Brain microvascular endothelial cell (primary cell): ENCODE data around the gene FADS6.

Source experiments
- DNase-seq: peaks from one replicate; pipeline ENCODE4 v3.0.0-alpha.2; 2020
- H3K27ac ChIP-seq: fragments of 250-450 bp; sonication (Bioruptor Pico); 2 replicates; pipeline ENCODE4 v1.5.1; 2020; ENCODE audit warnings: mild to moderate bottlenecking, moderate library complexity
- H3K27me3 ChIP-seq: fragments of 250-450 bp; sonication (Bioruptor Pico); replicated peaks from 2 replicates; pipeline ENCODE4 v1.5.1; 2020; ENCODE audit warnings: mild to moderate bottlenecking
- H3K36me3 ChIP-seq: fragments of 250-450 bp; sonication (Bioruptor Pico); replicated peaks from 2 replicates; pipeline ENCODE4 v1.5.1; 2020; ENCODE audit warnings: mild to moderate bottlenecking
- H3K4me3 ChIP-seq: 2 replicates; pipeline ENCODE4 v1.5.1; 2011; ENCODE audit warnings: low read depth, mild to moderate bottlenecking, control low read depth, low read length, moderate library complexity
- in situ Hi-C: cut with HindIII; loops from 2 replicates; pipeline ENCODE4 v1.10.0; 2017; ENCODE audit warnings: low sequenced_read_pairs, low pct_ligation_motif_present
- TF ChIP-seq, protein P1 (sequence below): IDR thresholded peaks from 2 replicates; pipeline ENCODE4 v1.5.1; 2011; ENCODE audit warnings: low read depth, mild to moderate bottlenecking, moderate library complexity, low read length, control low read depth, inconsistent platforms; ENCODE audit errors: missing control alignments

Gene FADS6, protein sequence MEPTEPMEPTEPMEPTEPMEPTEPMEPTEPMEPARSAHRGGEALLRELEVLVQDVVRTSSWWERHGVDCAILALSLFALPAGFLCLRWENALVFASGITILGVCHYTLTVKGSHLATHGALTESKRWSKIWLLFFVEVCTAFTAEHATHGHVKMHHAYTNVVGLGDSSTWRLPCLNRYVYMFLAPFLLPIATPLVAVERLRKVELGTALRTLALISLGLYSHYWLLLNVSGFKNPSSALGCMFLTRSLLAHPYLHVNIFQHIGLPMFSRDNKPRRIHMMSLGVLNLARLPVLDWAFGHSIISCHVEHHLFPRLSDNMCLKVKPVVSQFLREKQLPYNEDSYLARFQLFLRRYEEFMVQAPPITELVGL

DNA sequence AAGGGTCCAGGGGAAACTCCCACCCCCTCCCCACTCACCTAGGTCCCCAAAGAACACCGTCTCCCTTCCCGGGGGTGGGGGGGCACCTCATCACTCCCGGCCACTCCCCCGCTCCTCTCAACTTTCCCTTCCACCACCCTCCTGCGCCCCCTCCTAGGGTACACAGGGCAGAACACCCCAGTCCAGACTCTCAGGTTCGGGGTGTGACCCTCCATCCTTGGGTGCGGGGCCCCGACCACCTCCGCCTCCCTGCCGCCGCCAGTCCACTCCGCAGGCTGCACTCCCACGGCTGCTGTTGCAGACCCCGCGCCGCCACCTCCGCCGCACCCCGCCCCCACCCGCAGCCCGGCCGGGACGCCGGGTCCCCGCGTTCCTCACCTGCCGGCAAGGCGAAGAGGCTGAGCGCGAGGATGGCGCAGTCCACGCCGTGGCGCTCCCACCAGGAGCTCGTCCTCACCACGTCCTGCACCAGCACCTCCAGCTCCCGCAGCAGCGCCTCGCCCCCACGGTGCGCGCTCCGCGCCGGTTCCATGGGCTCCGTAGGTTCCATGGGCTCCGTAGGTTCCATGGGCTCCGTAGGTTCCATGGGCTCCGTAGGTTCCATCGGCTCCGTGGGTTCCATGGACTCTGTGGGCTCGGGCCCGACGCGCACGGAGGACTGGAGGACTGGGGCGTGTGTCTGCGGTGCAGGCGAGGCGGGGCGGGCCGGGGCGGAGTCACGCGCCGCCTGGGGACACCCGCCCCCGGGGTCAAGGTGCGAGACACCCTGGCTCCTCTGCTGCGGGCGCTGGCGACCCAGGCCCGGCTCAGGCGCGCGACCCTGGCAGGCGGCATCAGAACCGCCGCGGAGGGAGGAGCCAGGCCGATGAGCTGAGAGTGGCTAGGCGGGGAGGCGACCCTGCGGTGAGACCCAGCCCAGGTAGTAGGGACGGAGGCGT lies at the start of gene FADS6:
FADS6 (minus strand) TSS at position 660 of the 938 bp plus-strand sequence; CDS start at position 622, 38 bp downstream.
- TF ChIP-seq, protein P1, sequence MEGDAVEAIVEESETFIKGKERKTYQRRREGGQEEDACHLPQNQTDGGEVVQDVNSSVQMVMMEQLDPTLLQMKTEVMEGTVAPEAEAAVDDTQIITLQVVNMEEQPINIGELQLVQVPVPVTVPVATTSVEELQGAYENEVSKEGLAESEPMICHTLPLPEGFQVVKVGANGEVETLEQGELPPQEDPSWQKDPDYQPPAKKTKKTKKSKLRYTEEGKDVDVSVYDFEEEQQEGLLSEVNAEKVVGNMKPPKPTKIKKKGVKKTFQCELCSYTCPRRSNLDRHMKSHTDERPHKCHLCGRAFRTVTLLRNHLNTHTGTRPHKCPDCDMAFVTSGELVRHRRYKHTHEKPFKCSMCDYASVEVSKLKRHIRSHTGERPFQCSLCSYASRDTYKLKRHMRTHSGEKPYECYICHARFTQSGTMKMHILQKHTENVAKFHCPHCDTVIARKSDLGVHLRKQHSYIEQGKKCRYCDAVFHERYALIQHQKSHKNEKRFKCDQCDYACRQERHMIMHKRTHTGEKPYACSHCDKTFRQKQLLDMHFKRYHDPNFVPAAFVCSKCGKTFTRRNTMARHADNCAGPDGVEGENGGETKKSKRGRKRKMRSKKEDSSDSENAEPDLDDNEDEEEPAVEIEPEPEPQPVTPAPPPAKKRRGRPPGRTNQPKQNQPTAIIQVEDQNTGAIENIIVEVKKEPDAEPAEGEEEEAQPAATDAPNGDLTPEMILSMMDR, result no peak
- in situ Hi-C loops, result no loop called here
- no peak for DNase-seq
- Histone ChIP-seq H3K27me3 (peaks cover 48% of the 10 kb centered on the region), H3K36me3 (no peaks in the 10 kb centered on the region), H3K4me3 (no peak within 1 kb of the TSS), H3K27ac (no peak within 1 kb of the TSS)

DNA sequence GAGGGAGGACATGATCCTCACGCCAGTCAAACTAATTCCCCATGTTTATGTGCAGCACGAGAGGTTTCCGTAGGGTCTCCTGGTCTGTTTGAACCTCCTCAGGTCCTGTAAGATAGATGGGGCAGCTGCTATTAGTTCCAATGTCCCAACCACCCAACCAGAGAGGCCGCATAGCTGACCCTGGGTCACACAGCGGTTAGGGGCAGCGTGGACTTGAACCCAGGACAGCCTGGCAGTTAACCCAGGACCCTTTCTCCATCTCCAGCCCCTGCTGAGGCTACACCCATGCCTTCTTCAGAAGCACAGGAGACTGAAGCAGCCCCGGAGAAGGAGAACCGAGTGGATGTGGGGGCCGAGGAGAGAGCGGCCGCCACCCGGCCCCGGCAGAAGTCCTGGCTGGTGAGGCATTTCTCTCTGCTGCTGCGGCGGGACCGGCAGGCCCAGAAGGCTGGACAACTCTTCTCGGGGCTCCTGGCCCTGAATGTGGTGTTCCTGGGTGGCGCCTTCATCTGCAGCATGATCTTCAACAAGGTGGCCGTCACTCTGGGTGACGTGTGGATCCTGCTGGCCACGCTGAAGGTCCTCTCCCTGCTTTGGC lies 47.8 kb upstream of the FADS6 start:
- TF ChIP-seq, protein P1, result no peak
- no peak for DNase-seq
- in situ Hi-C loops, result no loop called here
- Histone ChIP-seq H3K4me3 (no peak overlapping the region), H3K27me3 (peaks cover 32% of the 10 kb centered on the region), H3K27ac (no peak overlapping the region), H3K36me3 (no peaks in the 10 kb centered on the region)

DNA sequence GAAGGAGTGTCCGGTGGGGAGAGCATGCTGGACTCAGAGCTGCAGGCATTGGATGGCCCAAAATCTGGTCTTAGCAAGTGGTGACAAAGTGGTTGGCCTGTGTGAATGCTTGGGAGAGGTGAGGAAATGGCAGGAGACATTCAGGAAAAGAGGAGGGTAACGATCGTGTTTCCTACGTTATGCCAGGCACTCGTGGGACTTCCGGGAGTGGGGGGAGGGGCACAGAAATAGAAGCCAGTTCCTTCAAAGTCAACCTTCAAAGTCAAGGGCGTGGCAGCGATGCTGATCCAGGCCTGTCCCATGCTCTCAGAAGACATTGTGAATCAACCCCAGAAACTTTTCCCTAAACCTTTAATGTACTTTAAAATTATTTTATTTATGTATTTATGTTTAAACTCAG lies 46.1 kb upstream of the FADS6 start:
- no peak for DNase-seq

DNA sequence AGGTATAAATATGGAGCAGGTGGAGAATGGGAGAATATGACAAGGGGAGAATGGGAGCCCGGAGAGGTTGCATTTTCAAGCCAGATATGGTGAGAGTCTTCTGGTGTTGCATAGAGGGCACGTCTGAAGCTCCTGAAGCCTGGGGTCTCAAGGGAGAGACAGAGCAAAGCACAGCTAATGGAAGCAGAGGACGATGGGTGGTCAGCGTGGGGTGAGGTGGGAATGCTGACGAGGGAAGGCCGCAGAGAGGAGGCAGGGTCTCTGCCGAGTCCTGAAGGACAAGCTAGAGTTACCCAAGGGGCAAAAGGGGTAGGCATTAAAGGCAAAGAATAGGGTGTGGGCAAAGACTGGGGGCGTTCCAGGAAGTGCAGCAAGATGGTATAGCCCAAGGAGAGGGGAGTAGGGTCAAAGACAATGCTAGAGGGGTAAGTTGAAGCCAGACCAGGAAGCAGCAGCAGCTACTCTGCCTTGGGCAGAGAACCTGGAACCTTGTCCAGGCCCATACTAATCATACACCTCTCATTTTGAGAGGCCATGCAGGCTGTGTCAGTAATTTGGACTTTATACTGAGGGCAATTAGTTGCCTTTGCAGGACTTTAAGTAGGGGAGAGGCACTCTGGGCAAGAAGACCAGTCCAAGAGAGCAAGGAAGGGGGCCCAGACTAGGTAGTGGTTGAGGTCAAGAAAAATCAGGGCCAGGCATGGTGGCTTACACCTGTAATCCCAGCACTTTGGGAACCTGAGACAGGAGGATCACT lies 44.9 kb upstream of the FADS6 start:
- H3K27ac ChIP-seq, result no peak overlapping the region
- H3K27me3 ChIP-seq, result peaks cover 39% of the 10 kb centered on the region
- H3K36me3 ChIP-seq, result no peaks in the 10 kb centered on the region
- TF ChIP-seq, protein P1, result no peak
- no peak overlapping the region for H3K4me3 ChIP-seq
- in situ Hi-C loops, result no loop called here
- no peak for DNase-seq

More for the DNA sequence above, 46.1 kb upstream of the FADS6 start:
- Histone ChIP-seq H3K4me3 (no peak overlapping the region), H3K27ac (no peak overlapping the region), H3K27me3 (peaks cover 42% of the 10 kb centered on the region), H3K36me3 (no peaks in the 10 kb centered on the region)
- in situ Hi-C loops, result no loop called here
- TF ChIP-seq, protein P1, result no peak
